GM06990 (cell line): ENCODE measurements around the gene CDK5R1.

Source experiments
- DNase-seq: peaks from one replicate; pipeline ENCODE4 v3.0.0-alpha.2; 2011; ENCODE audit not compliant: insufficient read length; ENCODE audit errors: extremely low read depth
- H3K27me3 ChIP-seq: replicated peaks from 2 replicates; pipeline ENCODE4 v1.6.0; 2011; ENCODE audit warnings: low read length; ENCODE audit not compliant: control insufficient read depth, insufficient read depth
- H3K36me3 ChIP-seq: 2 replicates; pipeline ENCODE4 v1.5.1; 2011; ENCODE audit warnings: low read length; ENCODE audit not compliant: control insufficient read depth, insufficient read depth
- H3K4me3 ChIP-seq: replicated peaks from 2 replicates; pipeline ENCODE4 v1.5.1; 2011; ENCODE audit warnings: low read depth, mild to moderate bottlenecking, control low read depth, low read length
- TF ChIP-seq, protein P1 (sequence below): IDR thresholded peaks from 2 replicates; pipeline ENCODE4 v1.5.1; 2011; ENCODE audit warnings: low read length, control low read depth, mild to moderate bottlenecking, inconsistent platforms; ENCODE audit not compliant: insufficient read depth, poor library complexity, severe bottlenecking

Gene CDK5R1

GRCh38 chr17:32483451-32484019 is 3.3 kb upstream of the CDK5R1 start:
- Histone ChIP-seq H3K27me3 (no peaks in the 10 kb centered on the region), H3K36me3 (peaks cover 19% of the 10 kb centered on the region), H3K4me3 (no peak overlapping the region)
- peak; percentile 58 for DNase-seq
- TF ChIP-seq, protein P1, sequence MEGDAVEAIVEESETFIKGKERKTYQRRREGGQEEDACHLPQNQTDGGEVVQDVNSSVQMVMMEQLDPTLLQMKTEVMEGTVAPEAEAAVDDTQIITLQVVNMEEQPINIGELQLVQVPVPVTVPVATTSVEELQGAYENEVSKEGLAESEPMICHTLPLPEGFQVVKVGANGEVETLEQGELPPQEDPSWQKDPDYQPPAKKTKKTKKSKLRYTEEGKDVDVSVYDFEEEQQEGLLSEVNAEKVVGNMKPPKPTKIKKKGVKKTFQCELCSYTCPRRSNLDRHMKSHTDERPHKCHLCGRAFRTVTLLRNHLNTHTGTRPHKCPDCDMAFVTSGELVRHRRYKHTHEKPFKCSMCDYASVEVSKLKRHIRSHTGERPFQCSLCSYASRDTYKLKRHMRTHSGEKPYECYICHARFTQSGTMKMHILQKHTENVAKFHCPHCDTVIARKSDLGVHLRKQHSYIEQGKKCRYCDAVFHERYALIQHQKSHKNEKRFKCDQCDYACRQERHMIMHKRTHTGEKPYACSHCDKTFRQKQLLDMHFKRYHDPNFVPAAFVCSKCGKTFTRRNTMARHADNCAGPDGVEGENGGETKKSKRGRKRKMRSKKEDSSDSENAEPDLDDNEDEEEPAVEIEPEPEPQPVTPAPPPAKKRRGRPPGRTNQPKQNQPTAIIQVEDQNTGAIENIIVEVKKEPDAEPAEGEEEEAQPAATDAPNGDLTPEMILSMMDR = peak; percentile 95

DNA sequence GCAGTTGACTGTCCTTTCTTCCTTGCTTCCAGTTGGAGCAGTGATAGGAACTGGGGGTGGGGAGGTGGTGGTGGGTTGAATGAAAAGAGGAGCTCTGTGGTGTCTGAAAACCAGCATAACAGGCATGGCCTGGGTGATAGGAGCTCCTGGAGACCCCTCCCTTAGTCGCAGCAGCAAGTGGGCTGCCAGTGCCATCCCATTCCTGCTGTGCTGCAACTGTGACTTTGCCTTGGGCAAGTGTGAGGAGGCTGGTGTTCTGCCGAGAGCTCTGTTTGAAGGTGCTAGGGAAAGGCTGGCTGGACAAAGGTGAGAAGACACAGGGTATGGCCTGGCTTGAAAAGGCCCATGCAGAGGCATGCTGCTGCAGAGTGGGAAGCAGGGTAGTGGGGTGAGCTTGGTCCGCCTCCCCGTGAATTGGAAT is 2.7 kb upstream of the CDK5R1 start:
- Histone ChIP-seq H3K36me3 (peaks cover 17% of the 10 kb centered on the region), H3K4me3 (no peak overlapping the region), H3K27me3 (no peaks in the 10 kb centered on the region)
- TF ChIP-seq, protein P1 = no peak
- no peak for DNase-seq

- Histone ChIP-seq H3K4me3 (no peak overlapping the region), H3K27me3 (no peaks in the 10 kb centered on the region), H3K36me3 (peaks cover 14% of the 10 kb centered on the region)
- TF ChIP-seq, protein P1 = no peak
- DNase-seq = no peak
These were observed 2.2 kb upstream of the CDK5R1 start for GRCh38 chr17:32484628-32485027.

DNA sequence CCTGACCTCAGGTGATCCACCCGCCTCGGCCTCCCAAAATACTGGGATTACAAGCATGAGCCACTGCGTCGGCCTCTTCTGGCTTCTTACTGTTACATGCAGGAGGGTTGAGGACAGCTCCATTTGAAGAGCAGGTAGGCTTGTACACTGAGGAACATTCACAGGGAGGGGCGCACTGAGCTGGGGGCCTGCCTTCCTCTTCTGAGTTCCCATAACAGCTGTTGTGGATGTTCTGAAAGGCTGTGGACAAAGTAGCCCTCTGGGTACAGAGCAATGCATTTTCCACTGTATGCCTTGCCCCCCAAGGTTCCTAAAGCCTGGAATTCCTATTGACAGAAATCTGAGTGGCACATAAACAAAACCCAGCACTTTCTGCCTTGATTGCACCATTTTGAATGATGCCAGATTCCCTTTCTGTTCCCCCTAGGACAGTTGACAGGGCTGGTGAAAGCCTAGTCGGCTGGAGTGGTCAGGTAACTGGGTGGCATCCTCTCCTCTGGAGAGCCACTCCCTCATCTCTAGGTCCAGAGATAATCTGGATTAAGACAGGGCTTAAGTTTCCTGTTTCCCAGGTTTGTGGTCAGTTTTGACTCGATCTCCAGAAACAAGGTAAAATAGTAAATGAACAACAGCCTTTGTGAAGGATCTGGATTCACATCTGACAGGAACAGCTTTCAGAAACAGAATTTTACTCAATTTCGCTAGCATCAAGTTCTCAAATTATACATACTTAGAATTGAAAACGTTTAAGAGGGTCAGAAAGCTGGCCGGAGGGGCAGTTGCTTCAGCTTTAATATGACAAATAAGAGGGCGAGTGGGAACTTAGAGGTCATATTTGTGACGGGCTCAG is 1.3 kb upstream of the CDK5R1 start:
- no peaks in the 10 kb centered on the region for H3K27me3 ChIP-seq
- no peak overlapping the region for H3K4me3 ChIP-seq
- TF ChIP-seq, protein P1 = no peak
- peaks cover 8% of the 10 kb centered on the region for H3K36me3 ChIP-seq
- DNase-seq = no peak

GRCh38 chr17:32486111-32486700 is 587 bp upstream of the CDK5R1 start:
- Histone ChIP-seq H3K4me3 (peak overlapping the region; percentile 59), H3K27me3 (no peaks in the 10 kb centered on the region), H3K36me3 (peaks cover 4% of the 10 kb centered on the region)
- TF ChIP-seq, protein P1 = no peak
- peak; percentile 87 for DNase-seq
